Esophagus (tissue), 2 donors: ENCODE results near the gene STRIP2. TPM values are rescaled to one million over a fixed set of nuclear protein-coding genes. Genes with fewer than 3 reads are reported as not detected.
"Not testable (repeated sequence)": the region's sequence is repeated elsewhere in the genome, so short reads cannot be mapped to it uniquely, and the experiment has no call there.

Experiments used
- H3K27ac ChIP-seq, 2 donors: one replicate each; pipeline ENCODE4 v1.5.1; 2013; ENCODE audit warnings: low read depth in 2 of 2, mild to moderate bottlenecking in 2 of 2, inconsistent platforms in 1 of 2, low read length in 1 of 2, moderate library complexity in 1 of 2
- H3K27me3 ChIP-seq, 2 donors: one replicate each; pipeline ENCODE4 v1.6.1; 2013; ENCODE audit warnings: low read length in 2 of 2, control low read depth in 1 of 2, mild to moderate bottlenecking in 1 of 2; ENCODE audit not compliant: insufficient read depth in 2 of 2, control insufficient read depth in 1 of 2
- H3K36me3 ChIP-seq, 2 donors: one replicate each; pipeline ENCODE4 v1.6.1; 2013; ENCODE audit warnings: low read length in 1 of 2; ENCODE audit not compliant: control insufficient read depth in 2 of 2, insufficient read depth in 2 of 2
- H3K4me1 ChIP-seq, 2 donors: one replicate each; pipeline ENCODE4 v1.6.1; 2013; ENCODE audit warnings: low read length in 1 of 2; ENCODE audit not compliant: control insufficient read depth in 2 of 2, insufficient read depth in 2 of 2
- H3K4me3 ChIP-seq, 2 donors: one replicate each; pipeline ENCODE4 v1.5.1; 2013; ENCODE audit warnings: low read length in 2 of 2, mild to moderate bottlenecking in 2 of 2, low read depth in 1 of 2, moderate library complexity in 1 of 2
- H3K9me3 ChIP-seq, 2 donors: one replicate each; pipeline ENCODE4 v1.6.1; 2013; ENCODE audit warnings: mild to moderate bottlenecking in 2 of 2, low read depth in 1 of 2, low read length in 1 of 2, moderate library complexity in 1 of 2; ENCODE audit not compliant: control insufficient read depth in 2 of 2, insufficient read depth in 1 of 2
- WGBS, 2 donors: extraction: QIAGEN DNeasy Blood & Tissue Kit; methylation state at CpG; one replicate each; pipeline ENCODE4 v1.1.7; 2013; 5-methylcytosine and 5-hydroxymethylcytosine counted together
- polyA plus RNA-seq, 2 donors: library from polyadenylated mRNA; stranded (reverse); fragments of 200-250 nt; gene quantifications; one replicate each; pipeline ENCODE4 v1.2.3, GENCODE V29; 2013
- donor health status: healthy with polysubstance abuse.
- donor health status: Bipolar disorder and iron deficiency.

Gene STRIP2
- polyA plus RNA-seq, 2 donors = 0.78 to 1.0 TPM

GRCh38 chr7:129436335-129436923 is 2.2 kb downstream of the STRIP2 start:
- Histone ChIP-seq H3K36me3 (no peaks in the 10 kb centered on the region), H3K9me3 (no peaks in the 10 kb centered on the region), H3K27me3 (no peaks in the 10 kb centered on the region), H3K4me1 (peaks cover 0 to 3% of the 10 kb centered on the region in 2 donors), H3K27ac (no peak overlapping the region), H3K4me3 (no peak overlapping the region)
- WGBS, 2 donors = 90 to 91% methylated on average over 5 of the region's 5 CpGs

GRCh38 chr7:129437190-129437589 is 3.0 kb downstream of the STRIP2 start:
- no peaks in the 10 kb centered on the region for H3K36me3 ChIP-seq
- H3K9me3 ChIP-seq = no peaks in the 10 kb centered on the region
- H3K4me1 ChIP-seq = peaks cover 0 to 3% of the 10 kb centered on the region in 2 donors
- no peaks in the 10 kb centered on the region for H3K27me3 ChIP-seq
- no peak overlapping the region for H3K4me3 ChIP-seq
- H3K27ac ChIP-seq = no peak overlapping the region
- 95 to 96% methylated on average over 5 of the region's 5 CpGs for WGBS, 2 donors

GRCh38 chr7:129438281-129438838 is 4.1 kb downstream of the STRIP2 start:
- H3K4me3 ChIP-seq = no peak overlapping the region
- H3K9me3 ChIP-seq = no peaks in the 10 kb centered on the region
- no peaks in the 10 kb centered on the region for H3K36me3 ChIP-seq
- no peaks in the 10 kb centered on the region for H3K27me3 ChIP-seq
- H3K4me1 ChIP-seq = peaks cover 0 to 3% of the 10 kb centered on the region in 2 donors
- WGBS, 2 donors = 91 to 94% methylated on average over 6 of the region's 6 CpGs
- no peak overlapping the region for H3K27ac ChIP-seq

- Histone ChIP-seq H3K9me3 (no peaks in the 10 kb centered on the region), H3K4me3 (no peak overlapping the region), H3K36me3 (no peaks in the 10 kb centered on the region), H3K27me3 (no peaks in the 10 kb centered on the region), H3K4me1 (no peaks in the 10 kb centered on the region), H3K27ac (no peak overlapping the region)
- WGBS, 2 donors = 66 to 69% methylated on average over 5 of the region's 5 CpGs
Observed at GRCh38 chr7:129438839-129439651, 4.8 kb downstream of the STRIP2 start.

- Histone ChIP-seq H3K27ac (no peak overlapping the region), H3K27me3 (no peaks in the 10 kb centered on the region), H3K36me3 (no peaks in the 10 kb centered on the region), H3K4me3 (no peak overlapping the region), H3K4me1 (no peaks in the 10 kb centered on the region), H3K9me3 (no peaks in the 10 kb centered on the region)
- 94 to 96% methylated on average over 3 of the region's 3 CpGs for WGBS, 2 donors
Observed at GRCh38 chr7:129439963-129440625, 5.9 kb downstream of the STRIP2 start.

GRCh38 chr7:129443612-129444011 is 9.4 kb downstream of the STRIP2 start:
- WGBS, 2 donors = 31 to 33% methylated on average over 2 of the region's 2 CpGs
- Histone ChIP-seq H3K36me3 (no peaks in the 10 kb centered on the region), H3K4me1 (no peaks in the 10 kb centered on the region), H3K4me3 (no peak overlapping the region), H3K27me3 (no peaks in the 10 kb centered on the region), H3K27ac (no peak overlapping the region), H3K9me3 (no peaks in the 10 kb centered on the region)

- H3K4me3 ChIP-seq, H3K27me3 ChIP-seq, H3K9me3 ChIP-seq, H3K36me3 ChIP-seq, H3K27ac ChIP-seq, H3K4me1 ChIP-seq: not testable (repeated sequence)
- 79 to 84% methylated on average over 5 of the region's 5 CpGs for WGBS, 2 donors
Observed at GRCh38 chr7:129444776-129445175, 10.5 kb downstream of the STRIP2 start.

GRCh38 chr7:129446925-129447324 is 12.7 kb downstream of the STRIP2 start:
- WGBS, 2 donors = 41 to 64% methylated on average over 2 of the region's 2 CpGs
- H3K4me3 ChIP-seq, H3K4me1 ChIP-seq, H3K9me3 ChIP-seq, H3K27me3 ChIP-seq, H3K36me3 ChIP-seq, H3K27ac ChIP-seq: not testable (repeated sequence)

GRCh38 chr7:129447445-129447844 is 13.2 kb downstream of the STRIP2 start:
- H3K36me3 ChIP-seq, H3K9me3 ChIP-seq, H3K27ac ChIP-seq, H3K4me3 ChIP-seq, H3K4me1 ChIP-seq, H3K27me3 ChIP-seq: not testable (repeated sequence)
- 98% methylated on average over 6 of the region's 6 CpGs for whole genome bisulfite sequencing, 2 donors
